IPS-20b (cell line): ENCODE measurements around the gene ATXN3L.

Experiments used
- H3K27ac ChIP-seq: one replicate; pipeline ENCODE4 v1.5.1; 2013; ENCODE audit warnings: low read length
- H3K27me3 ChIP-seq: 2 replicates; pipeline ENCODE4 v1.6.1; 2013; ENCODE audit warnings: mild to moderate bottlenecking, low read length, inconsistent platforms; ENCODE audit not compliant: insufficient read depth
- H3K36me3 ChIP-seq: 2 replicates; pipeline ENCODE4 v1.6.1; 2013; ENCODE audit warnings: low read depth, mild to moderate bottlenecking, inconsistent platforms, low read length, moderate library complexity; ENCODE audit not compliant: insufficient read depth
- H3K4me1 ChIP-seq: 2 replicates; pipeline ENCODE4 v1.6.1; 2013; ENCODE audit warnings: mild to moderate bottlenecking, control low read depth, inconsistent platforms, low read length, moderate library complexity; ENCODE audit not compliant: insufficient read depth
- H3K4me3 ChIP-seq: 2 replicates; pipeline ENCODE4 v1.5.1; 2013; ENCODE audit warnings: mild to moderate bottlenecking, low read length, inconsistent platforms
- H3K9ac ChIP-seq: 2 replicates; pipeline ENCODE4 v1.6.1; 2013; ENCODE audit warnings: low read depth, mild to moderate bottlenecking, inconsistent platforms, low read length, moderate library complexity
- H3K9me3 ChIP-seq: 2 replicates; pipeline ENCODE4 v1.6.1; 2013; ENCODE audit warnings: mild to moderate bottlenecking, low read depth, low read length, inconsistent platforms; ENCODE audit not compliant: insufficient read depth

Gene ATXN3L

DNA sequence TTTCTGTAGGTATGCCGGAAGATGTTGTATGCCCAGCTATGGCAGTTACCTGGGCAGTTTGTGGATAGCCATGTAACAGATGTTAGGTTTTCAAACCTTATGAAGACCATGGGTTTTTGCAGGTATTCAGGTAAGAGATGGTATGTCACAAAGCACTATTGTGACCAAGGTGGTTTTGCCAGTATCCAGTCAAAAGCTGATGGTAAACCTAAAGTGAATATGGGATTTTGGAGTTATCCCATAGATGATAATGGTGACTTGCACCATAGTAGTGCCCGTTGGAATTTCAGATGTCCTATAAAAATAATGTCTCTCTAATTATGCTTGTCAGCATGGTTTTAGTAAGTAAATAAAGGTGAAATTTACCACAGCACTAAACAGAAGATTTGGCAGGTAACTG lies at the start of gene ATXN3L:
ATXN3L (minus strand) TSS at position 101 of the 400 bp plus-strand sequence. CDS start 119 bp downstream, outside the sequence.
- H3K36me3 ChIP-seq: no peaks in the 10 kb centered on the region
- no peak within 1 kb of the TSS for H3K4me3 ChIP-seq
- H3K9ac ChIP-seq: no peak within 1 kb of the TSS
- H3K9me3 ChIP-seq: no peaks in the 10 kb centered on the region
- no peak within 1 kb of the TSS for H3K27ac ChIP-seq
- no peaks in the 10 kb centered on the region for H3K27me3 ChIP-seq
- no peaks in the 10 kb centered on the region for H3K4me1 ChIP-seq

DNA sequence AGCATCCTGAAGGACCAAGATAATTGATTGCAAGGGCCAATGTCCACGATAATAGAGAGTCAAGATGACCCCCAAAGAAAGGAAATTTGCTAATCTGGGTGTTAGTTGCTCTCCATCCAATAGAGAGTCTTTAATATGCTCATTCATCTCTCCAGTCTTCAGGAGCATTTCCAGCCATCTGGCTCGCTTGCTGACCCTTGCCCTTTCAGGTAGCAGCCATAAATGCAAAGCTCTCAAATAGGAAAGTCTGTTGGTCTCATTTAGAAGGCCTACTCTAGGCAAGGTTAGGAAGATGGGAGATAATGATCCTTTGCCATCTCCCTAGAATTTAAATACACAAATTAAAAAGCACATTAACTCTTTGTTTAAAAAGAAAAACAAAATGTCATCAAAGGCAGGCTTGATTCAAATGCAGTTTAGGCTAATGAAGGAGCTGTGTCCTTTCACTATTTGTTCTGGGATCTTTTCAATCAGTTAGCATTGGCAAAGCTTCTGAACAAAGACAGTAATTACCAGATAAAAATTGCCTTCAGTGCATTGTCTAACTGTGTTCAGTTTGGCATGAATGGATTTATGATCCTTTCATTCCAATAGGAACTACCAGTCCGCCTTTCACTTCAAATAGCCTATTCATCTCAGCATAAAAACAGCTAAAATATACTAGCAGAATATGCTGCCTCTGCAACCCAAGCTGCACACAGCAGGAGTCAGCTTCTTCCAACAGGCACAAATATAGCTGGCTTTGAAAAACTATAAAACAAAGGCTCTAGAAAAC lies 49.6 kb upstream of the ATXN3L start:
- H3K27me3 ChIP-seq: no peaks in the 10 kb centered on the region

DNA sequence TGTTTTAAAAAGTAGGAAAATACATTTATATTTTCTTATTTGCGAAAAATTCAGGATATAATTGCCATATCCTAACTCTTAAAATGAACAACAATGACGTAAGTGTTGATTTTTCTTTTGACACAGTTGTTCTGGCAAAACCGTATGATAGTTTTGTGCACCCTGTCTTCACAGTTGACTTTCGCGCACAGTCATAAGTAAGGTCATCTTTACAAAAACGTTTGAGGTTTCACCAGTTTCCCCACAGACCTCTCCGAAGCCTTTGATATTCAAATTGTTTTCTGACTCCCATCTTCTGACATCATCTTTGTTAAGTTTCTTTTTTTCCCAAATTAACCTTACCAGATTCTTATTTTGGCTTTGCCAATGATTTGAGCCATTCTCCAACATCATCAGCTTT lies 48.1 kb upstream of the ATXN3L start:
- Histone ChIP-seq H3K4me1 (peaks cover 9% of the 10 kb centered on the region; the same call in 1 of the 2 replicates), H3K27me3 (no peaks in the 10 kb centered on the region), H3K9me3 (no peaks in the 10 kb centered on the region), H3K36me3 (no peaks in the 10 kb centered on the region), H3K9ac (no peak overlapping the region), H3K27ac (no peak overlapping the region), H3K4me3 (no peak overlapping the region)

More for the DNA sequence above, 49.6 kb upstream of the ATXN3L start:
- Histone ChIP-seq H3K4me1 (peaks cover 9% of the 10 kb centered on the region; the same call in 1 of the 2 replicates), H3K9ac (no peak overlapping the region), H3K36me3 (no peaks in the 10 kb centered on the region), H3K27ac (no peak overlapping the region), H3K9me3 (no peaks in the 10 kb centered on the region), H3K4me3 (no peak overlapping the region)

DNA sequence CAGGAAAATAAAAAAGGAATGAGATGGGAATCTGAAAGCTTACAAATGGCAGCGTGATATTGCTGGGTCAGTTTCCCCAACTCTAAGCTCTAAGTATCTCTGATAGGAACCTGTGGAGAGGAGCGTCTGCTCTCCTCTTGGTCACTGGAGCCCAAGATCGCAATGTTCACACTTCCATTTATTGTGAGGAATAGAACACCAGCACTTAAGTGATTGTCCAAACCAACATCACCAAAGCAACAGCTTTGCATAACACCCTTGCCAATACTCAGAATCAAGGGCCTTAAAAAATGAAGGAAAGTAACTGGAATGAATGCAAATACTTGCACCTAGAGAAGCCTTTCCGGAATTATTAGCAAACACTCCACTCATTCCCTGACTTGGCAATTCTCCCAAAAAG lies 46.8 kb upstream of the ATXN3L start:
- no peak overlapping the region for H3K4me3 ChIP-seq
- H3K36me3 ChIP-seq: no peaks in the 10 kb centered on the region
- no peaks in the 10 kb centered on the region for H3K27me3 ChIP-seq
- peaks cover 9% of the 10 kb centered on the region; the same call in 1 of the 2 replicates for H3K4me1 ChIP-seq
- no peak overlapping the region for H3K9ac ChIP-seq
- H3K27ac ChIP-seq: no peak overlapping the region
- no peaks in the 10 kb centered on the region for H3K9me3 ChIP-seq

DNA sequence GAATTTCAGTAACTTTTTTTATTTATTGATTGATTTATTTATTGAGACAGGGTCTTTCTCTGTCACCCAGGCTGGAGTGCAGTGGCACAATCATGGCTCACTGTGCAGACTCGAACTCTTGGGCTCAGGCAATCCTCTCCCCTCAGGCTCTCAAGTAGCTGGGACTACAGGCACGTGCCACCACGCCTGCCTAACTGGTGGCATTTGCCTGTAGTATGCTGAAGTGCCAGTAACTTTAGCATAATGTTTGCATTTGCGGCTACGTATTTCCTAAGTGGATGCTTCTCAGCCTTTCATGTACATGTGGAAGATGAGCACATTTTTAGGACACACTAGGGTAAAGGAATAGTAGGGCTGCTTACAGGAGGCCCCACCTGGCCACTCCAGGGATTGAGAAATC lies 45.3 kb upstream of the ATXN3L start:
- Histone ChIP-seq H3K27ac (no peak overlapping the region), H3K4me1 (peaks cover 7% of the 10 kb centered on the region; the same call in 1 of the 2 replicates), H3K9me3 (no peaks in the 10 kb centered on the region), H3K36me3 (no peaks in the 10 kb centered on the region), H3K9ac (no peak overlapping the region), H3K4me3 (no peak overlapping the region), H3K27me3 (no peaks in the 10 kb centered on the region)

DNA sequence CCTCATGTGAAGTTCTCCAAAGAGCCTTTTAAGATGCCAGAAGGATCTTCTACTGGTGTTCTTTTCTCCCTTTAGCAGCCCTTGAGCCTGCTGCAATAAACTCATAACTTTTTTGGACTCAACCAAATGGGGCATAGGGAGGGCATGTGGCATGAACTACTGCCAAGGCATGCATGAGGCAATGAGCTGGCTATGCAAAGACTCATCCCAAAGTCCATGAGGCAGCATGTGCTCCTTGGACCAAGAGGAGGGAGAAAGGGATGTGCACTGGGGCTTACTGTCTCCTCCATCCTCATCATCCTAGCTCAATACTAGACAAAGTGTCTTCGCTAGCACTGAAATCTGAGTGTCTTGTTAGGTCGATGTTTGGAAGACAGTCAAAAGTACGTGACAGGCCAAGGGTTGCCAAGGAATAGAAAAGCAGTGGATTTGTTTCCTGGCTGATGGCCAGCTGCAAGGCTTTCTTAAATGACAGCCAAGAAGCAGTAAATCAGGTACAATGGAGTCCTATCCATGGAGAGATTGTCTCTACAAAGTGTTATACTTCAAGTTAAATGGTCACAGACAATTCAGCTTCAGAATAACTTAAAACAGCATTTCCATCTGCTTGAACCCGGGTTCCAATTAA lies 44.5 kb upstream of the ATXN3L start:
- Histone ChIP-seq H3K4me3 (no peak overlapping the region), H3K9me3 (no peaks in the 10 kb centered on the region), H3K27me3 (no peaks in the 10 kb centered on the region), H3K4me1 (peaks cover 2% of the 10 kb centered on the region; the same call in 1 of the 2 replicates), H3K27ac (no peak overlapping the region), H3K36me3 (no peaks in the 10 kb centered on the region), H3K9ac (no peak overlapping the region)

DNA sequence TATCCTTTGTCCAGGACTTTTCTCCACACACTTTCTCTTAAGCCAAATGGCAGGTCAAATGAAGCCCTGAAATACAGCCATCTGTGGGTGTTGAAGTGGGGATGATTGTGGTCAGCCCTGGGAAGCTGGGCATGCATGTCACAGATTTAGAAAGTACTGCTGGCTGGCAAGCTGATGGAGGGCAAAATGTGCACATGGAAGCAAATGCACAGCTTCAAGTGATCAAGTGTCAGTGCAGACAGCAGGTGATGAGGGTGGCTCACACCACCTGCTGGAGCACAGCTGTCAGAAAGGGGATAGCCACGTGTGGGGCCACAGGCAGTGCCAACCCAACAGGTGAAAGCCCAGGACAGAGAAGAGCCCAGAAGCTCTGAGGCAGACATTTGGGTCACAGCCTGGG lies 40.3 kb upstream of the ATXN3L start:
- no peak overlapping the region for H3K27ac ChIP-seq
- no peaks in the 10 kb centered on the region for H3K9me3 ChIP-seq
- no peaks in the 10 kb centered on the region for H3K27me3 ChIP-seq
- H3K4me3 ChIP-seq: no peak overlapping the region
- no peaks in the 10 kb centered on the region for H3K36me3 ChIP-seq
- no peak overlapping the region for H3K9ac ChIP-seq
- H3K4me1 ChIP-seq: no peaks in the 10 kb centered on the region; the same call in 1 of the 2 replicates

DNA sequence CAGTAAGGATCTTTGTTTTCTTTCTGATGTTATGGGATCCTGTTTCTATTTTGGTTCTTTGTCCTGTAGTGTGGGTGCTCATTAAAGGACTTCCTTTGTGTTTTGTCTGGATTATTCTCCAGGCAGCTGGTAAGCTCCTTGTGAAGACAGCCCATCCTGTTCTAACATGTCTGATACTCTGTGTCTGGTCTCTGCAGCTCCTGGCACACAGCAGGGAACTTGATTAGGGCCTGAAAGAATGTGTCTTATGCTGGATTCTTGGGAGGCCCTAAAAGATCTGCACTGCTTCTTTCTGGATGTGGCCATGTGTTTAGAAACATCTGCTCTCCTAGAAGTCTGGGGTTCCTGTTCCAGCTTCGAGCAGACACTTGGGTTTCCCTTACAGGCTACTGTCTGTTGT lies 38.1 kb upstream of the ATXN3L start:
- no peaks in the 10 kb centered on the region for H3K9me3 ChIP-seq
- H3K4me1 ChIP-seq: no peaks in the 10 kb centered on the region; the same call in 1 of the 2 replicates
- H3K9ac ChIP-seq: no peak overlapping the region
- no peaks in the 10 kb centered on the region for H3K36me3 ChIP-seq
- no peak overlapping the region for H3K4me3 ChIP-seq
- no peaks in the 10 kb centered on the region for H3K27me3 ChIP-seq
- no peak overlapping the region for H3K27ac ChIP-seq

DNA sequence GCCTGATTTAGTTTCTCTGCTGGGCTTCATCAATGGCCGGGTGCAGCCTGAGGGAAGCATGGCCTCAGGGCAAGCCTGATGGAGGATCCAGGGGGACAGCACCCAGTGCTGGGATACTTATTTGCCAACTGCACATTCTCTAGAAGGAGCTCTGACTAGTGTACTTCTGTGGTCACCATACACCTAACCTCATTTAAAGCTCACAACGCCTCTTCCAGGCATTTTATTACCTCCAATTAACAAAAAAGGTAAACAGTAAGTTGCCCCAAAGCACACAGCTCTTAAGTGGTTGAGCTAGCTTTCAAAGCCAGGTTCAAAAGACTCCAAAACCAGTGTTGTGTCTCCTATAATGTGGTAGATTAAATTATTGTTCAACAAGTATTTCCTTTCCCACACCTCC lies 26.8 kb upstream of the ATXN3L start:
- H3K9me3 ChIP-seq: no peaks in the 10 kb centered on the region
- H3K36me3 ChIP-seq: no peaks in the 10 kb centered on the region
- no peaks in the 10 kb centered on the region for H3K4me1 ChIP-seq
- H3K9ac ChIP-seq: no peak overlapping the region
- H3K4me3 ChIP-seq: no peak overlapping the region
- H3K27ac ChIP-seq: no peak overlapping the region
- no peaks in the 10 kb centered on the region for H3K27me3 ChIP-seq

DNA sequence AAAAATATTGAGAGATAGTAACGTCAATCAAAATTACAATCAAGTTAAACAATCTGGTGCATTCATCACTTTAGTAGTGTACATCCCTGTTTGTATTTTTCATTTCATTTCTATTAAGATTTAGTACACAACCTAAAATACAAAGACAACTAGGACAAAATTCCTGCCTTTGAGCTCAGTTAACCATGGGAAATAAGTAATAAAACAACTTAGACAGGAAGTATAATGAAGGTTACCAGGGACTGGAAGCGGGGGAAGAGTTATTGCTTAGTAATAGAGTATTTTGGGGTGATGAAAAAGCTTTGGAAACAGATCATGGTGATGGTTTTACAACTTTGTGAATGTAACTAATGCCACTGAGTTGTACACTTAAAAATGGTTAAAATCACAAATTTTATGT lies 25.6 kb upstream of the ATXN3L start:
- no peaks in the 10 kb centered on the region for H3K4me1 ChIP-seq
- no peaks in the 10 kb centered on the region for H3K36me3 ChIP-seq
- H3K27ac ChIP-seq: no peak overlapping the region
- H3K9me3 ChIP-seq: no peaks in the 10 kb centered on the region
- no peak overlapping the region for H3K4me3 ChIP-seq
- H3K27me3 ChIP-seq: no peaks in the 10 kb centered on the region
- H3K9ac ChIP-seq: no peak overlapping the region

DNA sequence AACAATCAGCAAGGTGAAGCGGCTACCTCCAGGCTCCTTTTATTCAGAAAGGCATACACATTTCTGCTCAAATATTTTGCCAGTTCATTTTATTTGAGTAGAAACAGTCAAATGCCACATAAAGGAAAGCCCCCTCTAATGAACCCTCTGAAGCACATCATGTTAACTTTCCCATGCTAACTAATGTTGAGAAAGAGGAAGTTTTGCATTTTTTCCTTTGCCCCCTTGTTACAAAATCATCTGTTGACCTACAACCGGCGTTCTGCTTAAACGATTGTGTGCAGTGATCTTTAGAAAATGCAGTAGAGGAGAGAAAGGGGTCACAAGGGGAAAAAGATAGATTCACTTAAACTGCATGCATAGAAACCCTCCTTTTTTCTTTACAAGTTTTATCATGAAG lies 25.2 kb upstream of the ATXN3L start:
- H3K27ac ChIP-seq: no peak overlapping the region
- no peak overlapping the region for H3K4me3 ChIP-seq
- no peaks in the 10 kb centered on the region for H3K36me3 ChIP-seq
- no peaks in the 10 kb centered on the region for H3K9me3 ChIP-seq
- H3K27me3 ChIP-seq: no peaks in the 10 kb centered on the region
- H3K4me1 ChIP-seq: no peaks in the 10 kb centered on the region
- H3K9ac ChIP-seq: no peak overlapping the region

DNA sequence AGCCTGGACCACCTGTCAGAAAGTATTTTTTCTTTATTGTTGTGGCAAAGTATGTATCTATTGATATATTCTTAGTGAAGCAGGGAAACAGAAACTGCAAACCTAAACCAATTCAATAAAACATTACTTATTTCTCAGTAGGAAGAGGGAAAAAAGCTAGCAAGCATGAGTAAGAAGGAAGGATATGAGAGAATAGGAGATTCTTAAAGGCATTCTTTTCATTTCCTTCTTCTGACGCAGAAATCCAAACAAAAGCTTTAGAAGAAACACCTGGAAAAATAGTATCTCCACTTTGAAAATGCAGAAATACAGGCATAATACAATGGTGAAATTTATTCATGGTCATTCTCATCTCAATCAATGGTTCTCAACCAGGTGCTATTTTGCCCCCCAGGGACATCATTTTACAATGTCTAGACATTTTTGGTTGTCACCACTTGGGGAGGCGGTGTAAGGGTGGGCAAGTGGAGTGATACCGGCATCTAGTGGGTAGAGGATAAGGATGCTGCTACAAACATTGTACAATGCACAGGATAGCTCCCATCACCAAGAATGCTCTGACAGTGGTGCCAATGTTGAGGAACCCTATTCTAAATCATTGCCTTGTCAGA lies 21.7 kb upstream of the ATXN3L start:
- H3K36me3 ChIP-seq: no peaks in the 10 kb centered on the region
- H3K9me3 ChIP-seq: no peaks in the 10 kb centered on the region
- H3K4me1 ChIP-seq: no peaks in the 10 kb centered on the region
- no peak overlapping the region for H3K4me3 ChIP-seq
- no peak overlapping the region for H3K9ac ChIP-seq
- H3K27me3 ChIP-seq: no peaks in the 10 kb centered on the region
- no peak overlapping the region for H3K27ac ChIP-seq
